A549 (cell line): ENCODE data around the gene MXRA5. TPM values are rescaled to one million over a fixed set of nuclear protein-coding genes. Genes with fewer than 3 reads are reported as not detected.
A peak's percentile ranks its signal among the peaks of the same experiment; 100 is the strongest.

ENCODE experiments used
- ATAC-seq, 2 experiments: fragments of 200-7000 bp in 1 of 2; fragments of >200 bp in 1 of 2; cut with Nextera tagmentation in 1 of 2; cut with Tn5 transposase in 1 of 2; 3 replicates each; pipeline versions ENCODE4 v1.8.0 to v1.9.1; 2018 to 2020; ENCODE audit warnings: mild to moderate bottlenecking in 1 of 2, moderate library complexity in 1 of 2
- CTCF ChIA-PET: fragments of 300-600 bp; sonication (Branson Sonifier 250); formaldehyde crosslinking; extraction: SDS; loops from one replicate; lab custom pipeline; 2021; ENCODE audit warnings: antibody characterized with exemption, inconsistent platforms; lab: Yijun Ruan, JAX
- POLR2A ChIA-PET: fragments of 350-600 bp; formaldehyde crosslinking; extraction: SDS; loops from one replicate; lab custom pipeline; 2021; ENCODE audit warnings: antibody characterized with exemption, inconsistent platforms; lab: Yijun Ruan, JAX
- DNase-seq, 2 experiments: peaks; one replicate each; pipeline versions ENCODE4 v3.0.0 to v3.0.0-alpha.2; 2011 to 2016; ENCODE audit warnings: low read depth in 1 of 2, low spot score in 1 of 2
- FAIRE-seq: peaks from 2 replicates; lab custom pipeline; 2011; peaks lifted over from hg19 to GRCh38; lab: Jason Lieb, UNC
- H3K27ac ChIP-seq, 2 experiments: fragments of >200 bp; sonication (Bioruptor Twin); formaldehyde crosslinking; 3 replicates each; pipeline ENCODE4 v1.5.1; 2016 to 2017
- H3K4me1 ChIP-seq: fragments of >200 bp; sonication (Bioruptor Twin); formaldehyde crosslinking; 3 replicates; pipeline ENCODE4 v1.6.1; 2016
- H3K4me2 ChIP-seq: fragments of >200 bp; sonication (Bioruptor Twin); formaldehyde crosslinking; 3 replicates; pipeline ENCODE4 v1.6.1; 2016
- H3K4me3 ChIP-seq: fragments of >200 bp; sonication (Bioruptor Twin); formaldehyde crosslinking; 3 replicates; pipeline ENCODE4 v1.5.1; 2016
- H3K9me3 ChIP-seq: fragments of >200 bp; sonication (Bioruptor Twin); formaldehyde crosslinking; 3 replicates; pipeline ENCODE4 v1.6.1; 2016
- CBX2 ChIP-seq: fragments of 200-600 bp; sonication (generic); IDR thresholded peaks from 2 replicates; pipeline ENCODE4 v1.6.1; 2016; ENCODE audit warnings: low read depth, mild to moderate bottlenecking, borderline replicate concordance
- CHD2 ChIP-seq: fragments of 150-350 bp; IDR thresholded peaks from 2 replicates; pipeline ENCODE4 v1.6.1; 2014; ENCODE audit warnings: low read length; ENCODE audit not compliant: partially characterized antibody
- EHMT2 ChIP-seq: fragments of 200-600 bp; sonication (generic); IDR thresholded peaks from 2 replicates; pipeline ENCODE4 v1.6.1; 2016; ENCODE audit warnings: antibody characterized with exemption, low read depth, mild to moderate bottlenecking, moderate library complexity
- EP300 ChIP-seq, 2 experiments: fragments of >200 bp; sonication (Bioruptor Twin); formaldehyde crosslinking; IDR thresholded peaks; 2 replicates in 1 of 2; 3 replicates in 1 of 2; pipeline ENCODE4 v1.6.1; 2016 to 2017
- FOSL2 ChIP-seq, 2 experiments: fragments of 450-650 bp in 1 of 2; fragments of >200 bp in 1 of 2; sonication (Bioruptor Twin) in 1 of 2; formaldehyde crosslinking; IDR thresholded peaks; 2 replicates each; pipeline versions ENCODE4 v1.5.0 to v1.6.1; 2016 to 2020; ENCODE audit warnings: mild to moderate bottlenecking in 1 of 2, moderate library complexity in 1 of 2
- FOXS1 ChIP-seq: fragments of 250-450 bp; sonication (Bioruptor Pico); IDR thresholded peaks from 2 replicates; pipeline ENCODE4 v1.5.0; 2020; ENCODE audit warnings: mild to moderate bottlenecking, moderate library complexity
- HDAC2 ChIP-seq: fragments of 200-600 bp; sonication (generic); IDR thresholded peaks from 2 replicates; pipeline ENCODE4 v1.6.1; 2016
- JUNB ChIP-seq: fragments of >200 bp; sonication (Bioruptor Twin); formaldehyde crosslinking; IDR thresholded peaks from 2 replicates; pipeline ENCODE4 v1.6.1; 2016
- KDM1A ChIP-seq: fragments of 200-600 bp; sonication (generic); IDR thresholded peaks from 2 replicates; pipeline ENCODE4 v1.6.1; 2016; ENCODE audit warnings: low read depth, mild to moderate bottlenecking
- RAD21 ChIP-seq, 2 experiments: fragments of >200 bp in 1 of 2; sonication (Bioruptor Twin) in 1 of 2; formaldehyde crosslinking in 1 of 2; IDR thresholded peaks in 1 of 2; conservative IDR thresholded peaks in 1 of 2; 2 replicates in 1 of 2; 3 replicates in 1 of 2; pipeline ENCODE4 v1.6.1; 2012 to 2018; ENCODE audit warnings: inconsistent platforms in 1 of 2
- RARB ChIP-seq: fragments of 250-450 bp; sonication (Bioruptor Pico); IDR thresholded peaks from 2 replicates; pipeline ENCODE4 v1.8.0; 2021; ENCODE audit warnings: mild to moderate bottlenecking, moderate library complexity
- RNF2 ChIP-seq: fragments of 200-600 bp; sonication (generic); IDR thresholded peaks from 2 replicates; pipeline ENCODE4 v1.6.1; 2016; ENCODE audit warnings: low read depth, mild to moderate bottlenecking, antibody characterized with exemption, moderate library complexity, borderline replicate concordance
- SMC3 ChIP-seq: fragments of >200 bp; sonication (Bioruptor Twin); formaldehyde crosslinking; IDR thresholded peaks from 3 replicates; pipeline ENCODE4 v1.6.1; 2018; ENCODE audit warnings: inconsistent platforms
- TFCP2L1 ChIP-seq: fragments of 250-450 bp; sonication (Bioruptor Pico); IDR thresholded peaks from 2 replicates; pipeline ENCODE4 v1.5.0; 2021; ENCODE audit warnings: mild to moderate bottlenecking
- TP53 ChIP-seq: fragments of 250-450 bp; sonication (Bioruptor Pico); IDR thresholded peaks from 2 replicates; pipeline ENCODE4 v1.5.0; 2021; ENCODE audit warnings: mild to moderate bottlenecking, moderate library complexity
- ZC3H11A ChIP-seq: fragments of 450-650 bp; IDR thresholded peaks from 2 replicates; pipeline ENCODE4 v1.6.1; 2014; ENCODE audit warnings: antibody characterized with exemption, mild to moderate bottlenecking
- ZFP36 ChIP-seq: fragments of 450-650 bp; IDR thresholded peaks from 2 replicates; pipeline ENCODE4 v1.6.1; 2014; ENCODE audit warnings: borderline replicate concordance; ENCODE audit not compliant: partially characterized antibody
- WGBS: methylation state at CpG from one replicate; pipeline ENCODE4 v1.1.6; 2017; ENCODE audit errors: missing lambda C conversion rate; 5-methylcytosine and 5-hydroxymethylcytosine counted together
- polyA plus RNA-seq, 4 experiments: library from polyadenylated mRNA; depleted of rRNA in 3 of 4; stranded (reverse); fragments of >200 nt; fragmentation: RNase III in 1 of 4; extraction: RNeasy Plus Mini Kit Qiagen cat#74134 plus additional on column Dnase treatment in 1 of 4; gene quantifications; 2 replicates in 3 of 4; 3 replicates in 1 of 4; pipeline ENCODE4 v1.2.3, GENCODE V29; 2011 to 2017
- TF ChIP-seq, protein P1 (sequence below): IDR thresholded peaks from 2 replicates; pipeline ENCODE4 v1.6.1; 2012; ENCODE audit warnings: low read depth, borderline replicate concordance
- TF ChIP-seq, protein P2 (sequence below): fragments of 450-650 bp; IDR thresholded peaks from 2 replicates; pipeline ENCODE4 v1.6.1; 2014; ENCODE audit warnings: antibody characterized with exemption
- TF ChIP-seq, protein P3 (sequence below): fragments of >200 bp; sonication (Bioruptor Twin); formaldehyde crosslinking; IDR thresholded peaks from 2 replicates; pipeline ENCODE4 v1.6.1; 2016

Gene MXRA5
- polyA plus RNA-seq, 2 of the 4 experiments (the other 2 are of a cell fraction), result not detected

- ChIA-PET CTCF (interaction anchor here (0.6 kb wide), 1 partner anchor 336 kb away, joined by 3 read pairs; no protein-coding TSS in a partner anchor), POLR2A (no interaction called here)
- H3K4me3 ChIP-seq, result no peak overlapping the region
- no peaks in the 10 kb centered on the region for H3K9me3 ChIP-seq
- TF ChIP-seq TFCP2L1 (CRISPR knock-in tag) (no peak), JUNB (no peak), HDAC2 (no peak), CBX2 (no peak), FOSL2 (IDR thresholded peaks at IDR 0.05) (no peak), FOSL2 (CRISPR knock-in tag; IDR thresholded peaks at IDR 0.05) (no peak), ZFP36 (no peak), EHMT2 (no peak)
- TF ChIP-seq, protein P1, sequence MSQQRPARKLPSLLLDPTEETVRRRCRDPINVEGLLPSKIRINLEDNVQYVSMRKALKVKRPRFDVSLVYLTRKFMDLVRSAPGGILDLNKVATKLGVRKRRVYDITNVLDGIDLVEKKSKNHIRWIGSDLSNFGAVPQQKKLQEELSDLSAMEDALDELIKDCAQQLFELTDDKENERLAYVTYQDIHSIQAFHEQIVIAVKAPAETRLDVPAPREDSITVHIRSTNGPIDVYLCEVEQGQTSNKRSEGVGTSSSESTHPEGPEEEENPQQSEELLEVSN, result no peak
- FAIRE-seq (no peak), DNase-seq (no peak), ATAC-seq (no peak)
- no peak overlapping the region for H3K4me2 ChIP-seq
- WGBS, result 0% methylated on average over 1 of the region's 1 CpG
- no peaks in the 10 kb centered on the region for H3K4me1 ChIP-seq
- H3K27ac ChIP-seq, result no peak overlapping the region
Measured at GRCh38 chrX:3299636-3300035, 46.8 kb downstream of the MXRA5 start.

- peak in 1 of 2 experiments; percentile 72; a peak in 3 of 6 replicates for ATAC-seq
- 0% methylated on average over 5 of the region's 5 CpGs for WGBS
- H3K4me2 ChIP-seq, result no peak overlapping the region
- peak; percentile 14 to 31 for DNase-seq
- POLR2A ChIA-PET, result no interaction called here
- TF ChIP-seq SMC3 (no peak), RARB (CRISPR knock-in tag) (no peak), RAD21 (conservative IDR thresholded peaks at IDR 0.05 in 1 of 2, IDR thresholded peaks at IDR 0.05 in 1 of 2) (no peak)
- TF ChIP-seq, protein P2, sequence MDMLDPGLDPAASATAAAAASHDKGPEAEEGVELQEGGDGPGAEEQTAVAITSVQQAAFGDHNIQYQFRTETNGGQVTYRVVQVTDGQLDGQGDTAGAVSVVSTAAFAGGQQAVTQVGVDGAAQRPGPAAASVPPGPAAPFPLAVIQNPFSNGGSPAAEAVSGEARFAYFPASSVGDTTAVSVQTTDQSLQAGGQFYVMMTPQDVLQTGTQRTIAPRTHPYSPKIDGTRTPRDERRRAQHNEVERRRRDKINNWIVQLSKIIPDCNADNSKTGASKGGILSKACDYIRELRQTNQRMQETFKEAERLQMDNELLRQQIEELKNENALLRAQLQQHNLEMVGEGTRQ, result peak; percentile 50; the same call in 1 of the 2 replicates
- TF ChIP-seq, protein P3, sequence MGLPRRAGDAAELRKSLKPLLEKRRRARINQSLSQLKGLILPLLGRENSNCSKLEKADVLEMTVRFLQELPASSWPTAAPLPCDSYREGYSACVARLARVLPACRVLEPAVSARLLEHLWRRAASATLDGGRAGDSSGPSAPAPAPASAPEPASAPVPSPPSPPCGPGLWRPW, result no peak
- H3K27ac ChIP-seq, result no peak overlapping the region
- no peak overlapping the region for H3K4me3 ChIP-seq
- no peaks in the 10 kb centered on the region for H3K4me1 ChIP-seq
- no peak for FAIRE-seq
- H3K9me3 ChIP-seq, result no peaks in the 10 kb centered on the region
- CTCF ChIA-PET, result no interaction called here
Measured at GRCh38 chrX:3295731-3296130, 50.7 kb downstream of the MXRA5 start.

DNA sequence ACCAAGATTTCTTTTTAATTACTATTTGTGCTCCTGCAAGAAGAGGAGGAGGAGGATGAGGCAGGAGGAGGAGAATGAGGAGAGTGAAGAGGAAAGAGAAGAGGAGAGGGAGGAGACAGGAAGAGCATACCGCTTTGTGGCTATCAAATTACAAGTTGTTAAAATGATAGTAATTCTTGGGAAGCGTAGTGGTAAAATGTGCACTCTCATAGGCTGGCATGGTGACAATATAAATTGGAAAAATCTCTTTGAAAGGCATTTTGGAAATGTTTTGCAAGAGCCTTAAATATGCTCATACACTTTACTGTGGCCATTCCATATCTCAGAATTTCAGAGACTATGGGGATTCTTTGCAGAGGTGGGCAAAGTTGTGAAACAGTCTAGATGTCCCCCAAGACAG is 53.2 kb downstream of the MXRA5 start:
- ATAC-seq (no peak), FAIRE-seq (no peak), DNase-seq (no peak)
- H3K4me1 ChIP-seq, result no peaks in the 10 kb centered on the region
- CTCF ChIA-PET, result no interaction called here
- 28% methylated on average over 2 of the region's 2 CpGs for WGBS
- no peak overlapping the region for H3K4me2 ChIP-seq
- no peak overlapping the region for H3K4me3 ChIP-seq
- POLR2A ChIA-PET, result no interaction called here
- TF ChIP-seq CHD2 (no peak), JUNB (no peak), FOSL2 (IDR thresholded peaks at IDR 0.05) (no peak), FOSL2 (CRISPR knock-in tag; IDR thresholded peaks at IDR 0.05) (no peak), KDM1A (no peak), EP300 (IDR thresholded peaks at IDR 0.05) (no peak), FOXS1 (CRISPR knock-in tag) (no peak), TP53 (CRISPR knock-in tag) (no peak), RNF2 (no peak), ZC3H11A (no peak)
- TF ChIP-seq, protein P2, result no peak
- H3K27ac ChIP-seq, result no peak overlapping the region
- H3K9me3 ChIP-seq, result no peaks in the 10 kb centered on the region
